Keratinocyte (primary cell): Measurements from ENCODE around the gene RANBP3. TPM values are rescaled to one million over a fixed set of nuclear protein-coding genes. Genes with fewer than 3 reads are reported as not detected.

ENCODE experiments used
- DNase-seq: peaks from one replicate; pipeline ENCODE4 v3.0.0-alpha.2; 2011; ENCODE audit warnings: low read depth, missing footprints, low spot score
- FAIRE-seq: peaks from 2 replicates; lab custom pipeline; 2011; peaks lifted over from hg19 to GRCh38; lab: Jason Lieb, UNC
- H2AFZ ChIP-seq: 2 replicates; pipeline ENCODE4 v1.6.0; 2012; ENCODE audit warnings: low read length, control low read depth, inconsistent platforms; ENCODE audit not compliant: control insufficient read depth
- H3K27ac ChIP-seq: 2 replicates; pipeline ENCODE4 v1.5.1; 2011; ENCODE audit warnings: low read length; ENCODE audit not compliant: control insufficient read depth, insufficient read depth
- H3K27me3 ChIP-seq: 3 replicates; pipeline ENCODE4 v1.6.0; 2011; ENCODE audit warnings: low read length; ENCODE audit not compliant: control insufficient read depth, insufficient read depth; ENCODE audit errors: extremely low read depth
- H3K36me3 ChIP-seq, 2 experiments: 2 replicates in 1 of 2; 3 replicates in 1 of 2; pipeline ENCODE4 v1.5.1; 2011; ENCODE audit warnings: low read length in 2 of 2, mild to moderate bottlenecking in 1 of 2; ENCODE audit not compliant: control insufficient read depth in 2 of 2, insufficient read depth in 2 of 2; ENCODE audit errors: extremely low read depth in 1 of 2
- H3K4me1 ChIP-seq: 3 replicates; pipeline ENCODE4 v1.5.1; 2011; ENCODE audit warnings: low read length; ENCODE audit not compliant: control insufficient read depth, insufficient read depth; ENCODE audit errors: extremely low read depth
- H3K4me2 ChIP-seq: 3 replicates; pipeline ENCODE4 v1.6.0; 2011; ENCODE audit warnings: low read depth, low read length; ENCODE audit not compliant: control insufficient read depth, insufficient read depth; ENCODE audit errors: extremely low read depth
- H3K4me3 ChIP-seq, 3 experiments: fragments of 200-600 bp in 1 of 3; sonication (generic) in 1 of 3; 2 replicates in 2 of 3; 3 replicates in 1 of 3; pipeline ENCODE4 v1.5.1; 2011 to 2016; ENCODE audit warnings: low read length in 3 of 3, mild to moderate bottlenecking in 3 of 3, control low read depth in 2 of 3, inconsistent platforms in 1 of 3, low read depth in 1 of 3, mixed read lengths in 1 of 3, mixed run types in 1 of 3, moderate library complexity in 1 of 3; ENCODE audit not compliant: control insufficient read depth in 2 of 3, insufficient read depth in 2 of 3; ENCODE audit errors: extremely low read depth in 1 of 3
- H3K79me2 ChIP-seq: 2 replicates; pipeline ENCODE4 v1.6.0; 2012; ENCODE audit warnings: low read length; ENCODE audit not compliant: control insufficient read depth, insufficient read depth
- H3K9ac ChIP-seq: 3 replicates; pipeline ENCODE4 v1.6.0; 2011; ENCODE audit warnings: low read length; ENCODE audit not compliant: control insufficient read depth, insufficient read depth; ENCODE audit errors: extremely low read depth
- H3K9me1 ChIP-seq: 3 replicates; pipeline ENCODE4 v1.6.0; 2011; ENCODE audit warnings: low read length; ENCODE audit not compliant: control insufficient read depth, insufficient read depth; ENCODE audit errors: extremely low read depth
- H3K9me3 ChIP-seq: 2 replicates; pipeline ENCODE4 v1.5.1; 2012; ENCODE audit warnings: low read depth, low read length; ENCODE audit not compliant: control insufficient read depth
- H4K20me1 ChIP-seq: 3 replicates; pipeline ENCODE4 v1.6.0; 2011; ENCODE audit warnings: low read length; ENCODE audit not compliant: control insufficient read depth, insufficient read depth; ENCODE audit errors: extremely low read depth
- EZH2 ChIP-seq: IDR thresholded peaks from one replicate; pipeline ENCODE4 v1.6.1; 2012; ENCODE audit warnings: inconsistent platforms, mild to moderate bottlenecking, low read length, moderate library complexity
- dilution Hi-C: fragments of 300-500 bp; cut with MboI; formaldehyde crosslinking; loops from one replicate; pipeline ENCODE4 v1.7.0; 2020; ENCODE audit warnings: low sequenced_read_pairs; ENCODE audit not compliant: extremely low pct_ligation_motif_present
- polyA plus RNA-seq, 5 experiments: library from polyadenylated mRNA; depleted of rRNA in 3 of 5; stranded (reverse) in 3 of 5; stranded (forward) in 1 of 5; unstranded in 1 of 5; fragments of >200 nt; gene quantifications; 1 replicate in 1 of 5; 2 replicates in 3 of 5; 3 replicates in 1 of 5; pipeline versions ENCODE4 v1.2.1 to v1.2.3, GENCODE V29; 2011 to 2012; ENCODE audit warnings: missing spikeins in 2 of 5, low read depth in 1 of 5, low replicate concordance in 1 of 5
- TF ChIP-seq, protein P1 (sequence below), 3 experiments: IDR thresholded peaks in 1 of 3; conservative IDR thresholded peaks in 1 of 3; optimal IDR thresholded peaks in 1 of 3; 2 replicates in 2 of 3; 3 replicates in 1 of 3; pipeline versions ENCODE3 to v1.5.1; 2011; ENCODE audit warnings: low read length in 3 of 3, mild to moderate bottlenecking in 3 of 3, moderate library complexity in 2 of 3, control low read depth in 1 of 3, inconsistent platforms in 1 of 3; ENCODE audit not compliant: insufficient read depth in 2 of 3; ENCODE audit errors: extremely low read depth in 1 of 3

The RANBP3 gene
- polyA plus RNA-seq, 1 donor (not counting 4 experiments of a cell fraction or from before 2014, with no cell fraction given): 36.4 TPM

GRCh38 chr19:5934069-5934401, 43.9 kb downstream of the RANBP3 start:
- Histone ChIP-seq H3K9ac (no peak overlapping the region), H3K9me3 (no peaks in the 10 kb centered on the region), H3K4me3 (no peak overlapping the region), H3K79me2 (peaks cover 2% of the 10 kb centered on the region), H2AFZ (no peak overlapping the region), H4K20me1 (peaks cover 4% of the 10 kb centered on the region), H3K4me1 (no peaks in the 10 kb centered on the region), H3K36me3 (peaks cover 35 to 57% of the 10 kb centered on the region in 2 experiments), H3K27ac (no peak overlapping the region), H3K4me2 (no peak overlapping the region), H3K9me1 (no peaks in the 10 kb centered on the region), H3K27me3 (no peaks in the 10 kb centered on the region)
- FAIRE-seq (no peak), DNase-seq (no peak)
- TF ChIP-seq, protein P1, sequence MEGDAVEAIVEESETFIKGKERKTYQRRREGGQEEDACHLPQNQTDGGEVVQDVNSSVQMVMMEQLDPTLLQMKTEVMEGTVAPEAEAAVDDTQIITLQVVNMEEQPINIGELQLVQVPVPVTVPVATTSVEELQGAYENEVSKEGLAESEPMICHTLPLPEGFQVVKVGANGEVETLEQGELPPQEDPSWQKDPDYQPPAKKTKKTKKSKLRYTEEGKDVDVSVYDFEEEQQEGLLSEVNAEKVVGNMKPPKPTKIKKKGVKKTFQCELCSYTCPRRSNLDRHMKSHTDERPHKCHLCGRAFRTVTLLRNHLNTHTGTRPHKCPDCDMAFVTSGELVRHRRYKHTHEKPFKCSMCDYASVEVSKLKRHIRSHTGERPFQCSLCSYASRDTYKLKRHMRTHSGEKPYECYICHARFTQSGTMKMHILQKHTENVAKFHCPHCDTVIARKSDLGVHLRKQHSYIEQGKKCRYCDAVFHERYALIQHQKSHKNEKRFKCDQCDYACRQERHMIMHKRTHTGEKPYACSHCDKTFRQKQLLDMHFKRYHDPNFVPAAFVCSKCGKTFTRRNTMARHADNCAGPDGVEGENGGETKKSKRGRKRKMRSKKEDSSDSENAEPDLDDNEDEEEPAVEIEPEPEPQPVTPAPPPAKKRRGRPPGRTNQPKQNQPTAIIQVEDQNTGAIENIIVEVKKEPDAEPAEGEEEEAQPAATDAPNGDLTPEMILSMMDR (optimal IDR thresholded peaks at IDR 0.05 in 1 of 3, IDR thresholded peaks at IDR 0.05 in 1 of 3, conservative IDR thresholded peaks at IDR 0.05 in 1 of 3; ENCODE audit: extremely low read depth in 1 of 3, insufficient read depth in 2 of 3, low read length in 3 of 3): no peak
- TF ChIP-seq EZH2: no peak
- dilution Hi-C loops: no loop called here

- H3K4me3 ChIP-seq: no peak overlapping the region
- no peak overlapping the region for H2AFZ ChIP-seq
- H3K9me3 ChIP-seq: no peaks in the 10 kb centered on the region
- TF ChIP-seq, protein P1 (optimal IDR thresholded peaks at IDR 0.05 in 1 of 3, IDR thresholded peaks at IDR 0.05 in 1 of 3, conservative IDR thresholded peaks at IDR 0.05 in 1 of 3; ENCODE audit: extremely low read depth in 1 of 3, insufficient read depth in 2 of 3, low read length in 3 of 3): no peak
- no peak for TF ChIP-seq EZH2
- H3K27ac ChIP-seq: no peak overlapping the region
- no peak overlapping the region for H3K4me2 ChIP-seq
- peaks cover 2% of the 10 kb centered on the region for H3K79me2 ChIP-seq
- dilution Hi-C loops: no loop called here
- no peaks in the 10 kb centered on the region for H3K9me1 ChIP-seq
- peaks cover 36 to 58% of the 10 kb centered on the region in 2 experiments for H3K36me3 ChIP-seq
- DNase-seq (no peak), FAIRE-seq (no peak)
- H4K20me1 ChIP-seq: peaks cover 4% of the 10 kb centered on the region
- no peak overlapping the region for H3K9ac ChIP-seq
- no peaks in the 10 kb centered on the region for H3K4me1 ChIP-seq
- H3K27me3 ChIP-seq: no peaks in the 10 kb centered on the region
Measured at GRCh38 chr19:5933391-5934068, 44.4 kb downstream of the RANBP3 start.
